ENCODE results near the gene EOLA2.
"Not testable (repeated sequence)": the region's sequence is repeated elsewhere in the genome, so short reads cannot be mapped to it uniquely, and the experiment has no call there.

Gene EOLA2

GRCh38 chrX:149928635-149929034 is 9.7 kb downstream of the EOLA2 start:
- DNase-seq (ENCODE audit: low read depth, low spot score); in situ Hi-C loops (cut with HindIII; ENCODE audit: low sequenced_read_pairs): not testable (repeated sequence)

GRCh38 chrX:149927964-149928258 is 10.4 kb downstream of the EOLA2 start:
- H3K4me3 ChIP-seq (ENCODE audit: low read depth, low read length); DNase-seq (ENCODE audit: low read depth, low spot score); in situ Hi-C loops (cut with HindIII; ENCODE audit: low sequenced_read_pairs): not testable (repeated sequence)

More at GRCh38 chrX:149928635-149929034, 9.7 kb downstream of the EOLA2 start:
- not testable (repeated sequence) for H3K4me3 ChIP-seq (ENCODE audit: low read depth, low read length)

DNA sequence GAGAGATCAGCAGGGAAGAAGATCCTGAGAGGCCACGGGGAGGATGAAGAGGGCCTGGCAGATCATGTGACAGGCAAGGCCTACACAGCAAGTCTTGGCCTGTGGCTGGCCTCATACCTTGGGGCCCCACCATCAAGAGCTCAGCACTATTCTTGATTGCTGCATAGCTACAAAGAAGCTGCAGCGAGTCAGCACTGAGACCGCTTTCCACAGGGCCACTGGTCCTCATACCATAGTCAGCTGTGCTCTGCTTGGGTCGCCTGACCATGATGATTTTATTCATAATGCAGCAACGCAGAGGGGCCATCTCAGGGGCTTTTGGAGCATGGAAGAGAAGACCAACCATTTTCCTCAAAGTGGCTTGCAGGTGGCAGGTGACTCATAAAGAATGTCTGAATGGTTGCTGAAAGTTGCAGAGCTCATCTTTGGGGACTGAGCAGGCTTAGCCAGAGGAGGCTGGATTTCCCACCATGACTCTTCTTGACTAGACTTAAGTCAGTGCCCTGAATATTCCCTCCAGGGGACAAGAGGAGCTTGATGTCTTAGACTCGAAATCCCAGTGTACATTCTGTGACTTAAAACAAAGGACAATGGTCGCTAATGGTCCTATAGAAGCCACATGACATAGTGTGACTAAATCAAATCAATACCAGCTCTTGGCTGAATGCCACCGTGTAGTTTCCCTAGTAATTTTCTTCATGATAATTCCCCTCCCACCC is 10.9 kb downstream of the EOLA2 start:
- in situ Hi-C loops (cut with HindIII; ENCODE audit: low sequenced_read_pairs); DNase-seq (ENCODE audit: low read depth, low spot score); H3K4me3 ChIP-seq (ENCODE audit: low read depth, low read length): not testable (repeated sequence)

DNA sequence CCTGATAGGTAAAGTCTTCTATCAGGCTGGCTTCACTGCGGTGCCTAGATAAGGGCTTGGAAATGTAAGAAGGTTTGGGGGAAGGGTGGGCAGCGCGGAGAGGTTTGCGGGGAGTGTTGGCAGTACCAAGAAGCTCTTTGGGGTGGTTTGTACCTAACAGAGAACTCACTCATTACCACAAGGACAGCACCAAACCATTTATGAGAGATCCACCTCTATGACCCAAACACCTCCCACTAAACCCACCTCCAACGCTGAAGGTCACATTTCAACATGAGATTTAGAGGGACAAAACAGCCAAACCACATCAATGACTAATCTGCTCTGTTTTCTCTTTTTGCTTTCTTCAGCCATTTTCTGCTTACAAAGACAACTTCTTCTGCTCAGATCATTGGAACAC is 13.9 kb downstream of the EOLA2 start:
- in situ Hi-C loops (cut with HindIII; ENCODE audit: low sequenced_read_pairs); H3K4me3 ChIP-seq (ENCODE audit: low read depth, low read length); DNase-seq (ENCODE audit: low read depth, low spot score): not testable (repeated sequence)

- H3K4me3 ChIP-seq (ENCODE audit: low read depth, low read length); in situ Hi-C loops (cut with HindIII; ENCODE audit: low sequenced_read_pairs); DNase-seq (ENCODE audit: low read depth, low spot score): not testable (repeated sequence)
These were observed 14.5 kb downstream of the EOLA2 start for GRCh38 chrX:149923836-149924235.

DNA sequence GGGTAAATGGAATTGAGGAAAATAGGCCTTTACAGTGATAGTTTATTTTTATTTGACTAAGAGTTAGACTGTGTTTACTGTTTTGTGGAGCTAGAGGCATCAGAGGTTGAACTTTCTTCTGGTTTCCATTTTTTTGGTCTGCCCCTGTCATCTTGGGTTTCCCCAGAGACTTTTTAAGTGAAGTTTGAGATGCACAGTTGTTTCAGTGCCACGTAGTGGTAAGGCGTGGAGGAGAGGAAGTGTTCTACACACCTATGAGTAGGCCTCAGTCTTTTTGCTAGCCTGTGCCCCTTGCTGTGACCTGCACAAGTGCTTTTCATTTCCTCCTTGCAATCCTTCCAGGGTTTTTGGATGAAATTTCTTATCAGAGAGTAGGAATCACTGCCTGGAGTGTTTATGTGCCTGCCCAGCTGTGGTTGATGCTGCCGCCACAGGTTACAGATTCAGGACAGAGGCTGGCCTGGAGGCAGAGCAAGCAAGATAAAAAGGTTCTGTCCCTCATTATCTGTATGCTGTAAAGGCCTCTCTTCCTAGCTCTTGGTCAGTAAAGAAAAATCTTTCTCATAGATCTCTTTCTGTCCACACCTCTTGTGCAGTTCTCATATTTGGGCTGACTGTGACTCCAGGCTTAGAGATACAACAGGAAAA is 21.4 kb downstream of the EOLA2 start:
- no peak overlapping the region for H3K4me3 ChIP-seq (ENCODE audit: low read depth, low read length)
- TF ChIP-seq, protein P1, sequence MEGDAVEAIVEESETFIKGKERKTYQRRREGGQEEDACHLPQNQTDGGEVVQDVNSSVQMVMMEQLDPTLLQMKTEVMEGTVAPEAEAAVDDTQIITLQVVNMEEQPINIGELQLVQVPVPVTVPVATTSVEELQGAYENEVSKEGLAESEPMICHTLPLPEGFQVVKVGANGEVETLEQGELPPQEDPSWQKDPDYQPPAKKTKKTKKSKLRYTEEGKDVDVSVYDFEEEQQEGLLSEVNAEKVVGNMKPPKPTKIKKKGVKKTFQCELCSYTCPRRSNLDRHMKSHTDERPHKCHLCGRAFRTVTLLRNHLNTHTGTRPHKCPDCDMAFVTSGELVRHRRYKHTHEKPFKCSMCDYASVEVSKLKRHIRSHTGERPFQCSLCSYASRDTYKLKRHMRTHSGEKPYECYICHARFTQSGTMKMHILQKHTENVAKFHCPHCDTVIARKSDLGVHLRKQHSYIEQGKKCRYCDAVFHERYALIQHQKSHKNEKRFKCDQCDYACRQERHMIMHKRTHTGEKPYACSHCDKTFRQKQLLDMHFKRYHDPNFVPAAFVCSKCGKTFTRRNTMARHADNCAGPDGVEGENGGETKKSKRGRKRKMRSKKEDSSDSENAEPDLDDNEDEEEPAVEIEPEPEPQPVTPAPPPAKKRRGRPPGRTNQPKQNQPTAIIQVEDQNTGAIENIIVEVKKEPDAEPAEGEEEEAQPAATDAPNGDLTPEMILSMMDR (IDR thresholded peaks at IDR 0.05; ENCODE audit: low read depth, low read length): no peak
- in situ Hi-C loops (cut with HindIII; ENCODE audit: low sequenced_read_pairs): no loop called here
- DNase-seq (ENCODE audit: low read depth, low spot score): no peak

GRCh38 chrX:149910178-149910695 is 28.1 kb downstream of the EOLA2 start:
- DNase-seq (ENCODE audit: low read depth, low spot score): no peak
- TF ChIP-seq, protein P1 (IDR thresholded peaks at IDR 0.05; ENCODE audit: low read depth, low read length): no peak
- H3K4me3 ChIP-seq (ENCODE audit: low read depth, low read length): no peak overlapping the region

DNA sequence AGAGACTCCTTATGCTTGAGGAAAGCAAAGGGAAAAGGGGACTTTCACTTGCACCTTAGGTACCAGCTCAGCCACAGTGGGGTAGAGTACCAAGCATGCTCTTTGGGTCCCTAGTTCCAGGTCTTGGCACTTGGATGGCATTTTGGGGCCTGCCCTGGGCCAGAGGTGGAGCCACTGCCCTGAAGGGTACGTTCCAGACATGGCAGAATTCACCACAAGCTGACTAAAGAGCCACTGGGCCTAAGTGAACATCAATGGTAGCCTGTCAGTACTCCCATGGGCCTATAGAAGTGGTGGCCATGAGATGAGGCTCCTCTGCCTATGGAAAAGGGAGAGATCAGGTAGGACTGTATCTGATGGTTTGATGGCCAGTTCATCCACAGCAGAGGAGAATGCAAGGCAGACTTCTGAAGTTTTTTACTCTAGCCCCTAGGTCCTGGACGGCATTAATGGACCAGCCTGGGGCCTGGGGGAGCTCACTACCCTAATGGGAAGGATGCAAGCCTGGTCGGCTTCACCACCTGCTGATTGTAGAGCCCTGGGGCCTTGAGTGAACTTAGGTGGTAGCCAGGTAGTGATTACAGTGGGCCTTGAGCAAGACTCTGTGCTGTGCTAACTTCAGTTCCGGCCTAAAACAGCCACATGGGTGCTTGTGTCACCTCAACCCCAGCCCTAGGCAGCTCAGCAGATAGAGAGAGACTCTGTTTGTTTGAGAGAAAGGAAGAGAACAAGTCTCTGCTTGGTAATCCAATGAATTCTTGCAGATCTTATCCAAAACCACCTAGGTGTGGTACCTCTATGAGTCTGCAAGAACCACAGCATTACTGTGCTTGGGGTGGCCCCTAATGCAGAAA is 28.7 kb downstream of the EOLA2 start:
- TF ChIP-seq, protein P1 (IDR thresholded peaks at IDR 0.05; ENCODE audit: low read depth, low read length): no peak
- DNase-seq (ENCODE audit: low read depth, low spot score): no peak
- in situ Hi-C loops (cut with HindIII; ENCODE audit: low sequenced_read_pairs): no loop called here
- H3K4me3 ChIP-seq (ENCODE audit: low read depth, low read length): no peak overlapping the region

More at GRCh38 chrX:149910178-149910695, 28.1 kb downstream of the EOLA2 start:
- in situ Hi-C loops (cut with HindIII; ENCODE audit: low sequenced_read_pairs): no loop called here

DNA sequence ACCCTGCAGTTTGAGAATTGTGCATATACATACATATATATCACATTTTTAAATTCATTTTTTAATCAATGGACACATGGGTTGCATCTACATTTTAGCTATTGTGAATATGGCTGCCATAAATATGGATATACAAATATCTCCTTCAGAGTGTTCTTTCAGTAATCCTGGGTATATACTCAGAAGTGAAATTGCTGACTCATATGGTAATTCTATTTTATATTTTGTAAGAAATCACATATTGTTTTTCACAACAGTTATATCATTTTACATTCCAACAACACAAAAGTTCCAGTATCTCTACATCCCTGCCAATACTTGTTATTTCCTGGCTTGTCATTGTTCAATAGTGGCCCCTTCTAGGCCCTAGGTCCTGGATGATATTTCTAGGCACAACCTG is 29.6 kb downstream of the EOLA2 start:
- no peak for DNase-seq (ENCODE audit: low read depth, low spot score)
- no peak overlapping the region for H3K4me3 ChIP-seq (ENCODE audit: low read depth, low read length)
- in situ Hi-C loops (cut with HindIII; ENCODE audit: low sequenced_read_pairs): no loop called here
- TF ChIP-seq, protein P1 (IDR thresholded peaks at IDR 0.05; ENCODE audit: low read depth, low read length): no peak

Data from astrocyte of the spinal cord (primary cell).